GM12892 (cell line): ENCODE data around the gene TNFRSF12A.

Experiments
- POLR2A ChIP-seq: IDR thresholded peaks from 2 replicates; pipeline ENCODE4 v1.6.1; 2011; ENCODE audit warnings: low read depth, low read length, control low read depth
- POLR2AphosphoS5 ChIP-seq: IDR thresholded peaks from 2 replicates; pipeline ENCODE4 v1.6.1; 2011; ENCODE audit warnings: low read depth, low read length, control low read depth
- TAF1 ChIP-seq: IDR thresholded peaks from 2 replicates; pipeline ENCODE4 v1.6.1; 2011; ENCODE audit warnings: low read depth, mild to moderate bottlenecking, control low read depth, low read length, borderline replicate concordance

DNA sequence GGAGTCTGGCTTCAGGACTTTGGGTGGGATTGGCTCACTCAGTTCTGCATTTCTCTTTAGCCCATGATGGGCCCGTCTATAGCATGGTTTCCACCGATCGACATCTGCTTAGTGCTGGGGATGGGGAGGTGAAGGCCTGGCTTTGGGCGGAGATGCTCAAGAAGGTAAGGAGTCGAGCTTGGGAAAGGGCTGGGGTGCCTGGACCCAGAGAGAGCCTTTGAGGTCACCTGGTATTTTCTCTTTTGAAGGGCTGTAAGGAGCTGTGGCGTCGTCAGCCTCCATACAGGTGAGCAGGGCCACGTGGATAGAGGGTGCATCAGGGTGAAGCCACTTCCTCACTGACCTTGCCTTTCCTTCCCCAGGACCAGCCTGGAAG is 5.8 kb downstream of the TNFRSF12A start:
- TF ChIP-seq POLR2A (no peak), POLR2AphosphoS5 (no peak), TAF1 (no peak)
